SK-N-SH treated with all-trans-retinoic acid at 6 μM for 48 hours (cell line): ENCODE results near the gene LRMDA.
A peak's percentile ranks its signal among the peaks of the same experiment; 100 is the strongest.

Experiments
- PATZ1 ChIP-seq: fragments of 250-450 bp; sonication (Bioruptor Pico); IDR thresholded peaks from 2 replicates; pipeline ENCODE4 v1.8.0; 2020; ENCODE audit warnings: mild to moderate bottlenecking, moderate library complexity, borderline replicate concordance
- ZFP3 ChIP-seq: fragments of 250-450 bp; sonication (Bioruptor Pico); IDR thresholded peaks from 2 replicates; pipeline ENCODE4 v1.5.0; 2020; ENCODE audit warnings: mild to moderate bottlenecking, moderate library complexity
- ZNF8 ChIP-seq: fragments of 450-650 bp; formaldehyde crosslinking; IDR thresholded peaks from 2 replicates; pipeline ENCODE4 v1.5.0; 2020; ENCODE audit warnings: mild to moderate bottlenecking, moderate library complexity

GRCh38 chr10:75404815-75405597, 26.4 kb upstream of the LRMDA start:
- TF ChIP-seq ZNF8 (CRISPR knock-in tag) = no peak
- TF ChIP-seq ZFP3 (CRISPR knock-in tag) = no peak
- TF ChIP-seq PATZ1 = 0 out of 2 replicates have a peak, but pooled peaks have one; percentile 13
